H1 (cell line): ENCODE measurements around the gene QSER1. TPM values are rescaled to one million over a fixed set of nuclear protein-coding genes. Genes with fewer than 3 reads are reported as not detected.

ENCODE experiments used
- NRF1 ChIP-seq: IDR thresholded peaks from 2 replicates; pipeline ENCODE4 v1.6.1; 2011; ENCODE audit warnings: mild to moderate bottlenecking, low read depth, low read length, improper control_type of control experiment
- POLR2A ChIP-seq, 2 experiments: IDR thresholded peaks; 1 replicate in 1 of 2; 2 replicates in 1 of 2; pipeline ENCODE4 v1.6.1; 2011; ENCODE audit warnings: low read depth in 2 of 2, low read length in 2 of 2, mild to moderate bottlenecking in 2 of 2; ENCODE audit errors: control extremely low read depth in 1 of 2
- RNF2 ChIP-seq: fragments of 200-900, 300-1000 bp; sonication (generic); IDR thresholded peaks from 2 replicates; pipeline ENCODE4 v1.7.1; 2016; ENCODE audit warnings: borderline replicate concordance, low read depth, mild to moderate bottlenecking, antibody characterized with exemption, low read length; ENCODE audit not compliant: poor library complexity, severe bottlenecking; ENCODE audit errors: missing control alignments
- SUZ12 ChIP-seq: fragments of 200-600 bp; sonication (generic); IDR thresholded peaks from 2 replicates; pipeline ENCODE4 v1.6.1; 2012; ENCODE audit warnings: mild to moderate bottlenecking, inconsistent platforms, low read length, moderate library complexity, mixed read lengths
- TAF1 ChIP-seq: IDR thresholded peaks from 2 replicates; pipeline ENCODE4 v1.6.1; 2011; ENCODE audit warnings: mild to moderate bottlenecking, low read depth, low read length
- TBP ChIP-seq: IDR thresholded peaks from 2 replicates; pipeline ENCODE4 v1.6.1; 2011; ENCODE audit warnings: low read depth, low read length, improper control_type of control experiment
- polyA plus RNA-seq, 7 experiments: library from polyadenylated mRNA; depleted of rRNA in 3 of 7; stranded (reverse) in 5 of 7; unstranded in 2 of 7; fragments of >200 nt in 5 of 7; fragments of 200-250 nt in 2 of 7; gene quantifications; 1 replicate in 5 of 7; 2 replicates in 1 of 7; 4 replicates in 1 of 7; pipeline versions ENCODE4 v1.2.1 to v1.2.3, GENCODE V29; 2011 to 2013; ENCODE audit warnings: missing spikeins in 2 of 7, mixed read lengths in 2 of 7
- total RNA-seq: library from RNA; stranded (reverse); fragmentation: NEBNext Ultra II Directional; extraction: Animal tissue kit (Norgen Biotek cat#: 25700); gene quantifications from 2 replicates; pipeline ENCODE4 v1.2.1, GENCODE V29; 2021
- TF ChIP-seq, protein P1 (sequence below): fragments of 300-600 bp; sonication (generic); IDR thresholded peaks from 2 replicates; pipeline ENCODE4 v1.7.1; 2012; ENCODE audit warnings: low read length, moderate library complexity, mild to moderate bottlenecking, inconsistent platforms; ENCODE audit not compliant: insufficient replicate concordance

QSER1 gene
- total and polyA plus RNA-seq, 2 of the 8 experiments (the other 6 are each of a cell fraction or from before 2014, with no cell fraction given), result 29.3 to 117 TPM

DNA sequence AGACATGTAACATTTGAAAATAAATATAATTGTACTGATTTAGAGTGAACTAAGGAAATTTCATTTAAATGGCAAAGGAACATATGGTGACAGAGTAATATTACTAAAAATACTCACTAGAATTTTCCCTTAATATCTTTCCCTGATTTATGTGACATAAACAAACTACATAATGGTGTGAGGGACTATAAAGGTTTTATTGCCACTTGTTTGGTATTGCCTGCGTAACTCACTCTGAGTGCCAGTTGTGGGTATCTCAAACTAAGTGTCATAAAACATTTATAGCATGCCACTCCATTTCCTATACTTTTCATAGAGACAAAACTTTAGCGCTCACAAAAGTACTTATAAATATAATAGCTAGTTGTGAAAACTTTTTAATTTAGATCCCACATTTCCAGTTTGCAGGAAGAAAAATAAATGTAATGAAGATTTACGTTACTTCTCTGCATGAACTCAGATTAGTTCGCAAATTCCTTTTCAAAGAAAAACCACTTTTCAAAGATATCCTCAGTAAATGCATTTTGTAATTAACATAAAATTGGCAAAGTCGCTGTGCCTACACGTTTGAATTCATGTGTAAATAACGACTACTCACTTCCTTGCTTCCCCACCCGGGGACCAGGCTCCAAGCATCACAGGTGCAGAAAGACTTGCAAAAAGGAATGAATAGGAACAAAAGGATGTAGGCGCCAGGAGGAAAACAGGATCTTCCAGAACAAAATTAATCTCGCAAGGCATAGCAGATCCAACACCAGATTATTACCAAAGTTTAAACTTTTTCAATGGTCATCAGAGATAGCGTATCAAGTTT, 1.6 kb upstream of the QSER1 start (continued):
- TF ChIP-seq, protein P1, sequence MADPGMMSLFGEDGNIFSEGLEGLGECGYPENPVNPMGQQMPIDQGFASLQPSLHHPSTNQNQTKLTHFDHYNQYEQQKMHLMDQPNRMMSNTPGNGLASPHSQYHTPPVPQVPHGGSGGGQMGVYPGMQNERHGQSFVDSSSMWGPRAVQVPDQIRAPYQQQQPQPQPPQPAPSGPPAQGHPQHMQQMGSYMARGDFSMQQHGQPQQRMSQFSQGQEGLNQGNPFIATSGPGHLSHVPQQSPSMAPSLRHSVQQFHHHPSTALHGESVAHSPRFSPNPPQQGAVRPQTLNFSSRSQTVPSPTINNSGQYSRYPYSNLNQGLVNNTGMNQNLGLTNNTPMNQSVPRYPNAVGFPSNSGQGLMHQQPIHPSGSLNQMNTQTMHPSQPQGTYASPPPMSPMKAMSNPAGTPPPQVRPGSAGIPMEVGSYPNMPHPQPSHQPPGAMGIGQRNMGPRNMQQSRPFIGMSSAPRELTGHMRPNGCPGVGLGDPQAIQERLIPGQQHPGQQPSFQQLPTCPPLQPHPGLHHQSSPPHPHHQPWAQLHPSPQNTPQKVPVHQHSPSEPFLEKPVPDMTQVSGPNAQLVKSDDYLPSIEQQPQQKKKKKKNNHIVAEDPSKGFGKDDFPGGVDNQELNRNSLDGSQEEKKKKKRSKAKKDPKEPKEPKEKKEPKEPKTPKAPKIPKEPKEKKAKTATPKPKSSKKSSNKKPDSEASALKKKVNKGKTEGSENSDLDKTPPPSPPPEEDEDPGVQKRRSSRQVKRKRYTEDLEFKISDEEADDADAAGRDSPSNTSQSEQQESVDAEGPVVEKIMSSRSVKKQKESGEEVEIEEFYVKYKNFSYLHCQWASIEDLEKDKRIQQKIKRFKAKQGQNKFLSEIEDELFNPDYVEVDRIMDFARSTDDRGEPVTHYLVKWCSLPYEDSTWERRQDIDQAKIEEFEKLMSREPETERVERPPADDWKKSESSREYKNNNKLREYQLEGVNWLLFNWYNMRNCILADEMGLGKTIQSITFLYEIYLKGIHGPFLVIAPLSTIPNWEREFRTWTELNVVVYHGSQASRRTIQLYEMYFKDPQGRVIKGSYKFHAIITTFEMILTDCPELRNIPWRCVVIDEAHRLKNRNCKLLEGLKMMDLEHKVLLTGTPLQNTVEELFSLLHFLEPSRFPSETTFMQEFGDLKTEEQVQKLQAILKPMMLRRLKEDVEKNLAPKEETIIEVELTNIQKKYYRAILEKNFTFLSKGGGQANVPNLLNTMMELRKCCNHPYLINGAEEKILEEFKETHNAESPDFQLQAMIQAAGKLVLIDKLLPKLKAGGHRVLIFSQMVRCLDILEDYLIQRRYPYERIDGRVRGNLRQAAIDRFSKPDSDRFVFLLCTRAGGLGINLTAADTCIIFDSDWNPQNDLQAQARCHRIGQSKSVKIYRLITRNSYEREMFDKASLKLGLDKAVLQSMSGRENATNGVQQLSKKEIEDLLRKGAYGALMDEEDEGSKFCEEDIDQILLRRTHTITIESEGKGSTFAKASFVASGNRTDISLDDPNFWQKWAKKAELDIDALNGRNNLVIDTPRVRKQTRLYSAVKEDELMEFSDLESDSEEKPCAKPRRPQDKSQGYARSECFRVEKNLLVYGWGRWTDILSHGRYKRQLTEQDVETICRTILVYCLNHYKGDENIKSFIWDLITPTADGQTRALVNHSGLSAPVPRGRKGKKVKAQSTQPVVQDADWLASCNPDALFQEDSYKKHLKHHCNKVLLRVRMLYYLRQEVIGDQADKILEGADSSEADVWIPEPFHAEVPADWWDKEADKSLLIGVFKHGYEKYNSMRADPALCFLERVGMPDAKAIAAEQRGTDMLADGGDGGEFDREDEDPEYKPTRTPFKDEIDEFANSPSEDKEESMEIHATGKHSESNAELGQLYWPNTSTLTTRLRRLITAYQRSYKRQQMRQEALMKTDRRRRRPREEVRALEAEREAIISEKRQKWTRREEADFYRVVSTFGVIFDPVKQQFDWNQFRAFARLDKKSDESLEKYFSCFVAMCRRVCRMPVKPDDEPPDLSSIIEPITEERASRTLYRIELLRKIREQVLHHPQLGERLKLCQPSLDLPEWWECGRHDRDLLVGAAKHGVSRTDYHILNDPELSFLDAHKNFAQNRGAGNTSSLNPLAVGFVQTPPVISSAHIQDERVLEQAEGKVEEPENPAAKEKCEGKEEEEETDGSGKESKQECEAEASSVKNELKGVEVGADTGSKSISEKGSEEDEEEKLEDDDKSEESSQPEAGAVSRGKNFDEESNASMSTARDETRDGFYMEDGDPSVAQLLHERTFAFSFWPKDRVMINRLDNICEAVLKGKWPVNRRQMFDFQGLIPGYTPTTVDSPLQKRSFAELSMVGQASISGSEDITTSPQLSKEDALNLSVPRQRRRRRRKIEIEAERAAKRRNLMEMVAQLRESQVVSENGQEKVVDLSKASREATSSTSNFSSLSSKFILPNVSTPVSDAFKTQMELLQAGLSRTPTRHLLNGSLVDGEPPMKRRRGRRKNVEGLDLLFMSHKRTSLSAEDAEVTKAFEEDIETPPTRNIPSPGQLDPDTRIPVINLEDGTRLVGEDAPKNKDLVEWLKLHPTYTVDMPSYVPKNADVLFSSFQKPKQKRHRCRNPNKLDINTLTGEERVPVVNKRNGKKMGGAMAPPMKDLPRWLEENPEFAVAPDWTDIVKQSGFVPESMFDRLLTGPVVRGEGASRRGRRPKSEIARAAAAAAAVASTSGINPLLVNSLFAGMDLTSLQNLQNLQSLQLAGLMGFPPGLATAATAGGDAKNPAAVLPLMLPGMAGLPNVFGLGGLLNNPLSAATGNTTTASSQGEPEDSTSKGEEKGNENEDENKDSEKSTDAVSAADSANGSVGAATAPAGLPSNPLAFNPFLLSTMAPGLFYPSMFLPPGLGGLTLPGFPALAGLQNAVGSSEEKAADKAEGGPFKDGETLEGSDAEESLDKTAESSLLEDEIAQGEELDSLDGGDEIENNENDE, result peak; percentile 92
- no peak for TF ChIP-seq SUZ12
- peak; percentile 56; the same call in 1 of the 2 replicates for TF ChIP-seq TBP
- peak; percentile 62; the same call in 1 of the 2 replicates for TF ChIP-seq TAF1
- TF ChIP-seq RNF2, result no peak
- no peak for TF ChIP-seq NRF1
- peak in 1 of 2 experiments; percentile 51; a peak in 1 of 3 replicates for TF ChIP-seq POLR2A (IDR thresholded peaks at IDR 0.05; ENCODE audit: control extremely low read depth in 1 of 2, low read depth in 2 of 2, low read length in 2 of 2)
